GM18502 (cell line): ENCODE data around the gene MLLT3.
"Not testable (repeated sequence)": the region's sequence is repeated elsewhere in the genome, so short reads cannot be mapped to it uniquely, and the experiment has no call there.

ENCODE experiments used
- ATAC-seq: cut with Tn5 transposase; IDR thresholded peaks from one replicate; pipeline ENCODE4 v1.9.1; 2021; ENCODE audit warnings: mild to moderate bottlenecking; ENCODE audit not compliant: unreplicated experiment, poor library complexity

The MLLT3 gene

DNA sequence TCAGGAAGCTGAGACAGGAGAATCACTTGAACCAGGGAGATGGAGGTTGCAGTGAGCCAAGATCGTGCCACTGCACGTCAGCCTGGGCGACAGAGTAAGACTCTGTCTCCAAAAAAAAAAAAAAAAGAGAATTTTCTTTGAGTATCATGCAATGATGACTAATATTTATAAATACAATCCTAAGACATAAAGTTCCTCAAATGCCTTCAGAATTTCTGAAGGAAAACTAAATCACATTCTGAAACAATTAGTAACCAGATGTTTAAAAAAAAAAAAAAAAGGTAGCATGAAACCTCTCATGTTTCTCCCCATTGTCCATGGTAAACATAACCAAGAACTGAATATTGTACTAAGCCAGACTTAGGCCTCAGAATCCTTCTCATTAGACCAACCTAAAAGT lies 23.1 kb downstream of the MLLT3 start:
- ATAC-seq: no peak

DNA sequence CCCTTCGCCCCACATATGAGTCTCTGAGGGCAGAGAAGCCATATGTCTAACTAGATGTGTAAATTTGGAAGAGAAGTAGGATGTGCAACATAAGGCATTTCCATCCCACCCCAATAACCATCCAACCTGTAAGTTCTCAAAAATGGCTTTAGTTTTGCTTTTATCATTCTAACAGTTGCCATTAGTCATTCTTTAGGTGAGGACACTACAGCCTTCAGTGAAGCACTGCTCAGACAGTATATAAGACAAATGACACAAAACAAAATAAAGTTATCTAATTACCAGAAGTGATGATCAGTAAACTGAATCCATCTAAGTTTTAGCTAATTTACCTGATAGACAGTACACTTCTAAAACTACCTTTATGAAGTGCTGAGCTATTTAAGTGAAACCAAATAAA lies 23.9 kb downstream of the MLLT3 start:
- ATAC-seq: no peak

DNA sequence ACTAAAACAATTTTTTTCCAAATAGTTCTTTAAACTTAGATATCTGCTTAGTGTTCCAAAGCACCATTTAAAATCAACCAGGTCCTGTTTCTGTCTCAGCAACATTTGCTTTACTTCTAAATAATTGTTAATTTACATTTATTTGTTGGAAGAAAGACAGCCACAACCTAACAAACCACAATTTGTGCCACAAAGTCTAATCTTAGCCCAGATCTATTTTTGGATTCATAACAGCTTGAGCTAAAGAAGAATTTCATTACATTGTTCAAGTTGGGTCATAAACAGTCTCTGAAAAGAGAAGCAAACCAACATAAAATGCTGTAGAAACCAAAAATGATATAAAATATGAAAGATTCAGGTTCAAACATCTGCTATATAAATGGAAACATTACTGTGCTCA lies 24.4 kb downstream of the MLLT3 start:
- ATAC-seq: no peak

DNA sequence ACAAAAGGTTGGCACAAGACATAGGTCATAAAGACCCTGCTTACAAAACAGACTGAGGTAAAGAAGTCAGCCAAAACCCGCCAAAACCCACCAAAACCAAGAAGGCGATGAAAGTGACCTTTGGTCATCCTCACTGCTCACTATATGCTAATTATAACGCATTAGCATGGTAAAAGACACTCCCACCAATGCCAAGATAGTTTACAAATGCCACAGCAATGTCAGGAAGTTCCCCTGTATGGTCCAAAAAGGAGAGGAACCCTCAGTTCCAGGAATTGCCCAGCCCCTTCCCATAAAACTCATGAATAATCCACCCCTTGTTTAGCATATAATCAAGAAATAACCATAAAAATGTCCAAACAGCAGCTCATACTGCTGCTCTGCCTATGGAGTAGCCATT lies 27.7 kb downstream of the MLLT3 start:
- no peak for ATAC-seq

DNA sequence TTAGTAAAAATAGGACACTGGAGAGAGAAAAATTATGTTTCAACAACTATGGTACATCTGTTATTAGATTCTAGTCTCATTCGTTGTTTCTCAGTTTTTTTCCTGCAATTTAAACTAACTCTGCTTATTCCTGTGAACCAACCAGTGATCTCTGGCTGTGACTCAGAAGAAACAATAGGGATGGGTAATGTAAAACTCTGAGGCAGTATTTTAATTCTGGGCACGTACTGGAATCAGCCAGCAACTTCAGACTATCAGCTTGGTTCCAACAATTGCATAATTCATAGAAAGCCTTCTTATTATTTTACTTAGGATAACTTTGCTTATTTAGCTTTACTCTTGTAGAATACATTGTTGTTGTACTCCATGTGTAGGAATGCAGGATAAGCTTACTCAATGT lies 28.8 kb downstream of the MLLT3 start:
- ATAC-seq: no peak

DNA sequence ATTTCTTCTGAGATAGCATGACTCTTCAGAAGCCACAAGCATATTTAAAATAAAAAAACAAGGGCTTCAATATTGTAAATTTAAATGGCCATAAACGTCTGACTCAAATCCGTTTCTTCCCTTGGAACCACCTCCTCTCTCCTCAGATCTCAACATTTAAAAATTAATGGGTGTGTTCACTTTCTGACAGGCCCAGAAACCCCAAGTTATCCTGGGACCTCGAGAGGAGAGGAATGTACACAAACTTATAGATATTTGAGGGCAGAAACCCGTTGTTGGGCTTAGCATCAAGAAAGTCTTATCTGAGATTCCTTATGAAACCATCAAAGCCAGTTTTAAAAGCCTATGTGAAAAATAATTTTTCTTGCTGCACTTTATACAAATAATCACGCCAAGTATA lies 29.2 kb downstream of the MLLT3 start:
- ATAC-seq: no peak

DNA sequence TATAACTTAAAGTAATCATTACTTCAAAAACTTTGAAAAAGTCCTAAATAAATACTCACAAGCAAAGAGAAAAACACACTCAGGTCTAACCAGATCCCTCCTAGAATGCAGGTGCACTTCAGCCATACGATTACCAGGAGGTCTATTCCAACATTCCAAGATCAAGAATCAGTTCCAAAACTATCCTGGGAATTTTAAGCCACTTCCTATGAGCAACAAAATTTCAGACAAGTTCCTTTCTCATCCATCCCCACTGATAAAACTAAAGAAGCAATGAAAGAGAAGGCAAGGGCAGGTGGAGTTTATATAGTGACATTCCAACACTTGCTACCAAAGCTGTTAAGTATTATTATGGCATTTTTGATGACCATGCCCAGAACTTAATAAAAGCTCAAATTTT lies 29.6 kb downstream of the MLLT3 start:
- no peak for ATAC-seq

DNA sequence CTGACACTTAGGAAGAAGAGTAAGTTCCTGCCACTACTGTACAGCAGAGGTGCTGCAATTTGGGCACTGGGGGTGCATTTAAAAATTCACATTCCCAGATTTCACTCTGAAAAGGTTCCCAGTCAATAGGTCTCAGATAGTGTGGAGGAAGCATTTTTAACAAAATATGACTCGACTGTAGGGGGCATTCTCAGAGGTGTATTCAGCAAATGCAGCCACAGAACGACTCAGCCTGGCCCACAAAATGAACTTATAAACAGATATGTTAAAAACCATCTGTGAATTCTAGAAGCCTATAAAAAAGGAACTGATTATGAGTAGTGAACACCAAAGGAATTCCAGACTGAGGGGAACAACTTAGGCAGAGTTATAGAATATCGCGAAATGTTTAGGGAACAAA lies 31.1 kb downstream of the MLLT3 start:
- no peak for ATAC-seq

DNA sequence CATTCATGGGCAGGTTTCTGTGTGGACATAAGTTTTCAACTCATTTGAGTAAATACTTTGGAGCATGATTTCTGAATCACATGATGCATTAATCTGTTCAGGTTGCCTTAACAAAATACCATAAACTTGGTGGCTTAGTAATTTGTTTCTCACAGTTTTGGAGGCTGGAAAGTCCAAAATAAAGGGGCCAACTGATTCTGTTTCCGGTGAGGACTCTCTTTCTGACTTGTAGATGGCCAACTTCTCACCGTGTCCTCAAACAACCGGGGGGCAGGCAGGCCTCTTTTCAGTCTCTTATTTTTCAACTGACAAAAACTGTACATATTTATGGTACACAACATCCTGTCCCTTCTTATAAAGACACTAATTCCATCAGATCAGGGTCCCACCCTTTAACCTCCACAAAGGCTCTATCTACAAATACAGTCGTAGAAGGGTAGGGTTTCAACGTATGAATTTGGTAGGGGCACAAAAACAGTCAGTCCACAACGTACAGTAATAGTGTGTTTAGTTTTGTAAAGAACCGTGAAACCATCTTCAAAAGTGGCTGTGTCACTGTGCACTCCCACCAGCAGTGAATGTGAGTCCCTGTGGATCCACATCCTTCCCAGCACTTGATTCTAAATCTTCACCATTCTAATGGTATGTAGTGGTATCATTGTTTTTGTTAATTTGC lies 37.2 kb downstream of the MLLT3 start:
- ATAC-seq: no peak

DNA sequence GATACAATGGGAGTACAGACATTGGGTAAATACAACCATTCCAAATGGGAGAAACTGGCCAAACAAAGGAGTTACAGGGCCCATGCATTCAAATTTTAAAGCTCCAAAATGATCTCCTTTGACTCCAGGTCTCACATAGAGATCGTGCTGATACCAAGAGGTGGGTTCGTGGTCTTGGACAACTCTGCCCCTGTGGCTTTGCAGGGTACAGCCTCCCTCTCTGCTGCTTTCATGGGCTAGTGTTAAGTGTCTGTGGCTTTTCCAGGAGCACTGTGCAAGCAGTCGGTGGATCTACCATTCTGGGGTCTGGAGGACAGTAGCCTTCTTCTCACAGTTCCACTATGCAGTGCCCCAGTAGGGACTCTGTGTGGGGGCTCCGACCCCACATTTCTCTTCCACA lies 39.2 kb downstream of the MLLT3 start:
- not testable (repeated sequence) for ATAC-seq

DNA sequence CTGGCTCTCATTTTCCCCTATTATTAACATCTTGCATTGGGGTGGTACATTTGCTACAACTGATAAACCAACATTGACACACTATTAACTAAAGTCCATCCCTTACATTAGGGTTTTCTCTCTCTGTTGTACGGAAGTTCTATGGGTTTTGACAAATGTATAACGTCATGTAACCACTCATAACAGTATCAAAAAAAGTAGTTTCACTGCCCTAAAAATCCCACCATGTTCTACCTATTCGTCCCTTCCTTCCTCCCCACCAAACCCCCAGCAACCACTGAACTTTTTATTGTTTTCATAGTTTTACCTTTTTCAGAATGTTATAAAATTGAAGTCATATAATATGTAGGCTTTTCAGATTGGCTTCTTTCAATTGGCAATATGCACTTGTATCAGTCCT lies 40.1 kb downstream of the MLLT3 start:
- no peak for ATAC-seq

DNA sequence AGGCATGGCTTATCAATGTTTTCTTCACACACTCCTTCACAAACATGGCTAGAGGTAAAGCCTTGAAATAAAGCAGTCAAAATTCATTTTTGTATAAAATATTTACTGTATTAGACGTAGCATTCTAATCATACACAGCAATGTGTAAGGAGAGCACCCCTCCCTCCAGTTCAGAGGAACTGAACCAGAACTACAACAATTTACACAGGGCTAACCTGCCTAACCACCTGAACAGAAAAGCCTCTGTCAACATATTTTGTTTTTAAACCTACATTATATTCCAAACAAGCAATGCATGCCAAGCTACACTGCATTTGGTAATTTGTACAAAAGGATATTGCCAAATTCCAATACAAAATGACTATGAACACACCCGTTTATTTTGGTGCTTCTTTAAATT lies 41.6 kb downstream of the MLLT3 start:
- ATAC-seq: no peak

DNA sequence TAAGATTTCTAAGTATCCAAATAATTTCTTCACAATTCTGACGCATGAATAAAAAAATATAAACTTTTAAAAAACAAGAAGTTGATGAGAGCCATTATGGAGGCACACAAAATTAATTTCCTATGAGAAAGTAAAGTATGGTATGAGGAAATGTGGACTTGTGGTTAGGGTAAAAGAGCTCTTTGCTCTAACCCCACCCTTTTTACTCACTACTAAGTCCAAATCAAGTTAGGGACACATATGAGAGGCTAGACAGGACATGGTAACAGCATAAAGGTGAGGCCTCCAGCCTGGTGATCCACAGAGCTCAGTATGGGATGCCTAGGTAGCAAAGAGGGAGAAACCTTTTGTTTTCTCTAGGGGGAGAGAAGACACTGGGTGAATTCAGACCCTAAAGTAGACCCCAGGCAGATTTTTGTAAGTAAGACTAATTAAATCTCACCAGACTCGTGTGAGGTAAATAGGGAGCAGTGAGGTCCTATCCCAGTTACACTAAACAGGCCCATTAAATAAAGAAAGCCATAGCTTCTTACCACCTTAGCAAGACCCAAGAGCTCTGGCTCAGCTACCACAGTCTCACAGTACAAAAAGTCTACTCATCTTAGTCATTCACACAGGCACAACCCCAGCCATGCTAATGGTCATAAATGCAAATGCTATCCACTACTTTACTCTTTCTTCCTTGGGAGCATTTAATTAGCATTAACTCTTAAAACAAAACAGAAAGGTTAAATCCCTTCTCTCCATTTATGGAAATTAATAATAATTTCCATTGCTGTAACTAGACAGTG lies 42.6 kb downstream of the MLLT3 start:
- no peak for ATAC-seq

DNA sequence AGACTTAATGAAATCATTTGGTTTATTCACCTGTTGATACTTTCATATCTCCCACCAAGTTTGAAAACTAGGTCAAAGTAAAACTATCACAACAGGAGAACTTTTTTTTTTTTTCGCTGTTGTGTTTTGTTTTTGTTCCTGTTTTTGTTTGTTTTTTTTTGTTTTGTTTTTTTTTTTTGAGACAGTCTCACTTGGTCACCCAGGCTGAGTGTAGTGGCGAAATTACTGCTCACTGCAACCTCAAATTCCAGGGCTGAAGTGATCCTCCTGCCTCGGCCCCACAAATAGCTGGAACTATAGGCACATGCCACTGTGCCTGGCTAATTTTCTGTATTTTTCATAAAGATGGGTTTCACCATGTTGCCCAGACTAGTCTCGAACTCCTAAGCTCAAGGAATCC lies 49.3 kb downstream of the MLLT3 start:
- ATAC-seq: no peak

DNA sequence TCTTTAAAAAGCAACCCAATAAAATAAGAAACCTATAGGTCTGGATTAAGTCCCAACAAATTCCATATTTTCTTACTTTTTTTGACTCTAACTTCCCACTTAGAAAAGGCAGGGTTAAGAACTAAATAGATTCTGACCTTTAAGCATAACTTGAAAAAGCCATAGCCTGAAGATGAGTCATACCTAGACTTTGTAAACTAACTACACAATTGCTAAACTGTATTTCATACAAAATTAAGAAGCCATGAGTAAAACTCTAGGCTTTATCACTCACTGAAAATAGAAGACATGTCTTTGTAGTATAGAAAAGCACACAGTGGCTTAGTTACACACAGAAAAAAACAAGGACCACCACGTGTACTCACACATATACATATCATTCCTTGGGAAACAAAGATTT lies 51.5 kb downstream of the MLLT3 start:
- ATAC-seq: peak; percentile 84

DNA sequence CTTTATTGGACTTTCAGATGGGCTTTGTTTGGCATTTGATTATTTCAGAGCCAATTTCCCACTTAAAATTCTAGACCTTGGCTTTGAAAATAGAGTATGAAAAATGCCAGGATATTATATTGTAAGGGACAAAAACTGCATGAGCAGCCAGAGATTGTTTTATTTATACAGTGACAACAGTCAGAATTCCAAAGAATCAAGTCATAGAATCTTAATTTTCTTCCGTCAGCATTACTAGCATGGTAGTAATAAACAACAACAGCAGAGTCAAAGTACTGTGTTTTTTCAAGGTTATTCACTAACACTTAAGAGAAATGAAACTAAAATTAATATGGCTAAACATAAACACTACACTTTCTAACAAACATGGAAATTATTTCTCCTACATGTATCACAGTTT lies 52.2 kb downstream of the MLLT3 start:
- ATAC-seq: no peak

DNA sequence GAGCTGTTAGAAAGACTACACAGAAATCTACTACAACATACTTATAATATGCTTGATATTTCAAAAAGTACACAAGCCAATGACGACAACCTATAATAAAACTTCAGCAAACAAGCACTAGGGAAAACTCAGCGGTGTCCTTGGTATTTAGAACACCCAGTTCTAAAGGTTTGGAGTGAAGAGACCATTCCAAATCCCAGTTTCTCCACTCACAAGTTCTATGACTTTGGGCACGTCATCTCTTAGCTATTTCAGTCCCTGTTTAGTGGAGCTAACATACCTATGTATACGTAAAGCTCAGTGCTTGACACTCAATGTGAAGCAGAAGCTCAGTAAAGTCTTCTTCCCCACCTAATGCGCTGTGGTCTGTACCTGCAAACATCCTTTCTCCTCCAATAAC lies 52.8 kb downstream of the MLLT3 start:
- ATAC-seq: no peak

DNA sequence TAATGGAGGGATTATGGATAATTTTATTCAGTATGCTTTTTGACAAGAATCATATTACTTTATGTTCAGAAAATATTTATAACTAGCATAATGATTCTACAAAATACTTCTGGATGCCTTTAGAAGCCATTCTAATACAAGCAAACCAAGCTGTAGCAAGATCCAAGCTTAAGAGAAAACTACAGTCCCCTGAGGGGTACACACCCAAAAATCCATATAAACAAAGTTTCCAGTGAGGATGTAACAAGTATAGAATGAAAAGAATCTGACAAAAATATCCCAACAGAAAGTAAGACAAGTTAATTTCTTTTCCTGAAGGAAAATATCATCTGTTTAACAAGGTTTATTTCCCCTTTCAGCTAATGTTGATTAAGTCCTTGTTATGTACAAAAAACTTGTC lies 53.9 kb downstream of the MLLT3 start:
- ATAC-seq: no peak

DNA sequence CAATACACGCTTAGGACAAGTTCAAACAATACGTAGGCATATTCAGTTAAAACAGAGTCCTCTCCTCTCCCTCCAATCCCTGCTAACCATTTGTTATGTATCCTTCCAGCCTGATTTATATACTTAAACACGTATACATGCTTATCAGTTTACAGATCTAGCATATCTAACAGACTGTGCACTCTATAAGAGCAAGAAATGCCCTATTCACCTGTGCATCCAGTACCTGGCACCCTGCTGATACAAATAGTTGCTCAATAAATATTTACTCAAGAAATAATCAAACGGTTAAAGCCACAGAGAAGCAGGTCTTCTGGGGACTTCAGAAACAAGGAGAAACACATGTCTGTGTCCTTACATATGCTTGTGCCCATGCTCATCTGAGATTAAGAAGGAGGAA lies 55.9 kb downstream of the MLLT3 start:
- no peak for ATAC-seq

DNA sequence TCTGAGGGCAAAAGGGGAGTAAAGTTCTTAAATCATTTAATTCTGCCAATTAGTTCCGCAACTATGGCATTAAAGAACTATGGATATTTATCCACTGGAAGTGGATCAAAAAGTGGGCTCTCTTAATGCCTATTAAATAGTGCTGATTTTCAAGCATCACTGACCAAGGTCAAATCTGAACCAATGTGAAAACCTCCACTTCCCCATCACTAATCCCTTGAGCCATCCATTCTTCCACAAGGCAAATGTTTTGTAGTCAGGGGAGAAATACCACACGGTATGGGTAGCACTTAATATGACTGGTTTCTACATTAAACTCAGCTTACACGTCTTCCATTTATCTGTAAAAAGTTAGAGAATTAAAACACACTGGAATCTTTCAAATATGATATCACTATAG lies 57.6 kb downstream of the MLLT3 start:
- no peak for ATAC-seq

DNA sequence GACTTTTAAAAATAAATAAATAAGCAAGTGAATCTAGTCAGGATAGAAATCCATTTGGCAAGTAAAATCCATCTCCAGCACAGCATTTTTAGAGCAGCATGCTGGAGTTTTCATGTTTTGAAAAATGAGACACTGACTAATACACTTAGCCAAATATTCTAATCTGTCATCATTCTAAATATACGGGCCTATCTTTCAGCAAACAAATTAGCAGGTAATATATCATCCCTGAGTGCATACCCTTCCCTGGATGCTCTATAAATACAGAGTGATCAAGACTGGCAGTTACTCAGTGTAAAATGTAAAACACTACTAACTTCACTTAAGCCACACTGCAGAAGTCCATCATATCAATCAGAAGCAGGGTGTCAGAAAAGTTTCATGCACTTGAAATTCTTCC lies 58.4 kb downstream of the MLLT3 start:
- ATAC-seq: no peak

DNA sequence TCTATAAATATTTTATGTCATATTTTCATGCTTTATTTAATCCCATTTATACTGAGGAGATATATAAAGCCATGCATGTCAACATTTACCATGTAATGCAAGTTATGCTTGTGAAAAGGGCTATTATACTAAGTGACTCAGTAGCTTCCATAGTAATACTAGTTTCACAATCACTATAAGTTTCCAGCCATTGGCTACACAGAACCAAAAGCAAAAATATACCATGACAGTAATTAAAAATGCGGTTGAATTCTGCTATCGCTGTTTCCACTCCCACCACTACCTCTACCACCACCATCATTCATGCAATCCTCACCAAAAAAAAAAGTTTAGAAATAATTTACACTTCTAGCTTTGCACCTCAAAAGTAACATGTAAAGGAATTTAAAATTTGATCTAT lies 60.2 kb downstream of the MLLT3 start:
- no peak for ATAC-seq
